B cell (primary cell): Measurements from ENCODE around the gene B4GALNT1.

Source experiments
- CTCF ChIP-seq: fragments of 200-600 bp; IDR thresholded peaks from one replicate; pipeline ENCODE4 v1.8.0; 2022; ENCODE audit warnings: antibody characterized with exemption, mild to moderate bottlenecking
- EZH2 ChIP-seq: IDR thresholded peaks from 2 replicates; pipeline ENCODE4 v1.6.1; 2012; ENCODE audit warnings: borderline replicate concordance, low read depth, mild to moderate bottlenecking, moderate library complexity, low read length; ENCODE audit not compliant: insufficient read depth, poor library complexity, severe bottlenecking

- TF ChIP-seq CTCF = no peak
- no peak for TF ChIP-seq EZH2
Measured at GRCh38 chr12:57605811-57606311, 27.1 kb downstream of the B4GALNT1 start.
